DMS79 (cell line): ENCODE results near the gene ADTRP.

Source experiments
- DNase-seq: peaks from one replicate; lab custom pipeline; 2025; lab: John Stamatoyannopoulos, UW

The ADTRP gene

DNA sequence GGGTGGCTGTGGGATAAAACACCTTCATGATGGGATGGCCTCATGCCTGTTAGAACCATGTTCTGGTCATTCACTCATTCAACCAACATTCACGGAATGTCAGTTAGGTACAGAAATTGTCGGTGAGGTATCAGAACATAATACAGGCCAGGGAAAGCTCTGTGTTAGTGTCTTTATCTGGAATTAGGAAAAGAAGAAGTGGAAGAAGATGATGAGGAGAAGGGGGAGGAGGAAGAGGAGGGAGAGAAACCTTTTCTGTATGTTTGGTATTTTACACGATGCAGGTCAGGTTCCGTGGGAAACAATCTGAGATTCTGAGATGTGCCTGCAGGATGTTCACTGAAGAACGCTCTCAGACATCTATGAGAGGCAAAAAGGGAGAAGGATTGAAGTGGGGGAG is 5.6 kb downstream of the ADTRP start:
- DNase-seq, result no peak

DNA sequence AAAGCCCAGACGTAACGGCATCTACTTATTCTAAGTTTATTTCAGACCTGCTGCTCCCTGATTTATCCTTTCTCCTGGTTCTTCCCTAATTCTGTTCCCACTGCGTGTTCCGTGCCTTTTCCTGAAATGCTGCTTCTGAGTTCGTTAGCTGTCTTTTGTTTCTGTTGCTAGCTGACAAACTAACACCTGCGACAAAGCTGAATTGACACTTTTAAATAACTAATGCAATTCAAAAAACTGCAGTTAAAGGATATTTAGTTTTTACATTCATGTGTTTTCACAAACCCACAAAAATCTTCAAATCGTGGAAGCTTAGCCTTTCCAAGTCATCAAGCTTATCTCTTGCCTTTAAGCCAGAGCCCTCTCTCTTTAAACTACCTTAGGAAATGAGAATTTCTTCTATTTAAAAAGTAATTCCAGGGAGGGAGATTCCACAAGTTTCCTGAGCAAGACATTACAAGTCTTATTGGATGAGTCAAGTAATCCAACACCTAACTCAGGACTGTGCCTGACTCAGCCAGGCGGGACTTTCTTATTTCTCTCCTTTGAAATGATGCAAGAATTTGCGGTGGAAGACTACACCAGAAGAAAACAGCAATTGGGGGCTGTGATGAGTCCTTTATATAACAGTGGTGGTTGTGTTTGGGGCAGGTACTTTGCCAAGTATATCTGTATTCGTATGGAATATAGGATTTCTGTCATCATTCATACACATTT is 6.3 kb downstream of the ADTRP start:
- DNase-seq, result no peak

DNA sequence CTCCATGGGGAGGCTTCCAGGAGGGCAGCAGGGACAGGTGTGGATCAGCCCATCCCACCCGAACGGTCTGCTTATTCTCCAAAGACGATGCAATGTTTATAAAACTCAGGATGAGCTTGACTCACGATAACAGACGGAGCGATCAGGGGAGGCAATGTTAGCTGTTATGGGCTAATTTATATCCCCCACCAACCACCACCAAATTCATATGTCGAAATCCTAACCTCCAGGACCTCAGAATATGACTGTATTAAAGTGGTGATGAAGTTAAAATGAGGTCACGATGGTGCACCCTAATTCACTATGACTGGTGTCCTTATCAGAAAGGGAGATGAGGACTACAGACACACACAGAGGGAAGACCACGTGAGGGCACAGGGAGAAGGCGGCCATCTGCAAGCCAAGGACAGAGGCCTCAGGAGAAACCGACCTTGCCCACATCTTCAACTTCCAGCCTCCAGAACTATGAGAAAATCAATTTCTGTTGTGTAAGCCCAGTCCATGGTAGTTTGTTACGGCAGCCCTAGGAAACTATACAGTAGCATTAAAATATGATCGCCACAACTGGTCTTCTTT is 7.0 kb downstream of the ADTRP start:
- DNase-seq, result no peak

DNA sequence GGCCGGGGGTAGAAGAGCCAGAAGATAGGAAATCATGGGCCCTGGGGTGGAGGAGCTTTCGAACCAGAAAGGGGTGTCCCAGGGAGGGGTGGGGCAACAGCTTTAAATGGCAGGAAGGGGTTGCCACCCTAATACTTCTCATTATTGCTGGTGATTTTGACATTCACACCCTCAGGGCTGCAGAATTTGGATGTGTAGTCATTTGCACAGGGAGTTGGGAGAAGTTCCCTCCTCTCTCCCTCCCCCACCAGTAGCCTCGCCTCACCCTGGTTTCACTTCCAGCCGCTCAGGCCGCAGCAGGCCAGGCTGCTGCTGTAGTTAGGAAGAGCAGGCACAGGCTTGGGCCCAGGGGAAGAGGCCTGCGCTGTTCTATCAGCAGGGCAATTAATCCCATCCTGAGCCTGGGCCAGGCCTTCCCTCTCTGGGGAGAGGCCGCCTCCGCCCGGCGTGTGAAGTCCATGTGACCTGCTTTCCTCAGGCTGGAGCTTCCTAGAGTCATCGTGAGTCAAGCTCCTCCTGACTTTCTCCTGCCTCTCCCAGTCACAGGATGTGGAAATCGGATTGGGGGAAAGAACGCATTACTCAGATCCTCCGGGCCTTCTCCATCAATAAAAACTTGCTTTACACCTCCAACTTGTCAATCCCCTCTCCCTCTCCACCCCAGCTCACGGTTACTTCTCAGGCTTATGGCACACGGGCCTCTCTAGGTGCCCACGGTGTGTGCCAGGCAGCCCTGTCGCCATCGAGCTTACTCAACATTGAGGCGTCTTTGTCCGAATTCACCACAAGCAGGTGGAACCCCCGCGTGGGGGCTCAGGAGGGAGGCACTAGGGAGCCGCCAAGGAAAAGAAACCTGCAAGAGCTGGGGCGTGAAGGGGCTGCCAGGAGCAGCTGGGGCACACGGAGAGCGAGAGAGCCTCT is 7.8 kb downstream of the ADTRP start:
- DNase-seq, result no peak

DNA sequence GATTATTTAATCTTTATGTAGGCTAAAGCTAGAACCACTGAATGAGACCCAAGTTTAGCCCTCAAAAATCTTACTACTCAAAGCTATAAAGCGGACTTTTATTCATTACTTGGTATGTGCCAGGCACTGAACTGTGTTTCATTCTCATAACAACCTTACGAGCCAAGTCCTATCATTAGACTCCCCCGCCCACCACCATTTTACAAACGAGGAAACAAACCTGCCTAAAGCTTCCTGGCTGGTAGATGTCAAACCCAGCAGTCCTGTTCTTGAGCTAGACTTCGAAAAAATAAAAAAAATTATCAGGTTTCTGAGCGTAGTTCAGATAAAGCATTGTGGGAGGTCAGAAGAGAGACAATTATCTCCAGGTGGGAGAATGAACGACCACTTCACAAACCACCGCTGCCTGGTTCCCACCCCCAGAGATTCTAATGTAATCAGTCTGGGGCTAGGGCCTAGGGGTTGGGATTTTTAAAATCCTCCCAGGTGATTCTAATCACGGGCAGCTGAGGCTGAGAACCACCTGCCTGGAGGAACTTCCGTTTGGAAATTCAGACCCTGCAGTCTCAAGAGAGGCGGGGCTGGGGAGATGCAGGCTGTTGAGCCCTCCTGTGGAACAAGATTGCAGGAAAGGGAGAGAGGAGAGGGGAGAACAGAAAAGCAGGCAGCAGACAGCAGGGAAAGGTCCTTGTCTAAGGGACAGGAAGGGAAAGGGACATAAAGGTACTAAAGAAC is 8.6 kb downstream of the ADTRP start:
- no peak for DNase-seq

DNA sequence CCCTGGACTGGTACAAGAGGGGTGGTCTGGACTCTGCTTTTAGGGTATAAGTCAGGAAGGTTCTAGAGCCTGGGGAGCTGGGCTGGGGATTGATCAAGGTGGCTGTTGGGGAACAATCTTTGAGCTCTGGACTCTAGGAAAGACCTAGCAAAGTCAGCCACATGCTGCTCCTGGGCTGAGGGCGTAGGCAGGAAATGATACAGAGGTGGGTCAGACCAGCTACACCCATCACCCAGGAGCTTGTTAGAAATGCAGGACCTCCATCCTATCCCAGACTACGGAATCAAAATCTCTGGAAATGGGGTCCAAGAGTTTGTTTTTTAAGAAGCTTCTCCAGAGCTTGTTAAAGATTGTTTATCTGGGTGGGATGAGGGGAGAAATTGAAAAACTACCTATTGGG is 9.4 kb downstream of the ADTRP start:
- DNase-seq, result no peak

DNA sequence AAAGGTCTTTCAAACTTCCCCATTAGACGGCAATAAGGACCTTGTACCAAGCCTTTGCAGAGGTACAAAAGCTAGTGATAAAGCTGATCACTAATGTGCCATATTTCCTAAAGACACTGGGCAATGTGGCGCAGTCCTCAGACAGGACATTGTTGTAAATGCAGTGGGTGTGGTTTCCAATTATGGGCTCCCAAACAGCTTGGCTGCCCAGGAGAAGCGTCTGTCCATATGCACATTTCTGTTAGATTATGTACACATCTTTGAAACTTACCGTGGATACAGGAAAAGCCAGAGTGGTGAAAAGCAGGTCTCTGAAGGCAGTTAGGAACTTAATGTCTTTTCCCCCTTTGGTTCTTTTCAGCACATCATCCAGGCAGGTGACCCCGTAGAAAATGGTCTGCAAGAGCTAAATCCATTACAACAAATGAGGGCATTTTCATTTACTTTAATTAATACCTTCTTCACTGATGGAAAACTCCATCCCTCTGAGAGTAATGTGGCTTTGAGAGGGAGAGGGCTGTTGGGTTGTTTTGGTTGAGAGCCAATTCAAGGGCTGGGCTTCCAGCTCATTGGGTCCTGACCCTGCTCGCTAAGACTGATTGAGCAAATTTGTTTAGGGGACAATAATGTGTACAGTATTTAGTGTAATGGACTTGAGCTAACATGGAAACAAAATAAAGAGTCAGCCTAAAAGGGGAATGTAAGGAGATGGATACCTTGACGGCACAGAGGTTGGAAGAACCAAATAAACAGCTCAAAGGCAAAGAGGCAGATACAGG is 10.4 kb downstream of the ADTRP start:
- DNase-seq, result no peak

DNA sequence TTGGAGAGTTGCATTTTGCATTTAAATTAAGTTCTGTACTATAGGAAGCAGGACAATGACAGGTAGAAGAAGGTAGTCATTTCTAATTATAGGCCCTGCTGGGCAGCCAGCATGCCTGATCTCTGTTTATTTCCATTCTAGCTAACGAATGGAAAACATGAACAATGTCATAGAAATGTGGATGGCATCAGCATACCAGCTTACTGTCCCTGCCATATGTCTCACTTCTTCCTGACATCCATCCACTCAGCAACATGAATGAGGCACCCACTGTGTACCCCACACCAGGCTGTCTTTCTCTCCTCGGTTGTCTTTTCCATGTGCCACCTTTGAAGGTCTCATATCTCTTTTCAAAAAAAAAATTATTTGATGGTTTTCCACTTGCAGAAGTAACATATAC is 11.1 kb downstream of the ADTRP start:
- DNase-seq, result no peak

DNA sequence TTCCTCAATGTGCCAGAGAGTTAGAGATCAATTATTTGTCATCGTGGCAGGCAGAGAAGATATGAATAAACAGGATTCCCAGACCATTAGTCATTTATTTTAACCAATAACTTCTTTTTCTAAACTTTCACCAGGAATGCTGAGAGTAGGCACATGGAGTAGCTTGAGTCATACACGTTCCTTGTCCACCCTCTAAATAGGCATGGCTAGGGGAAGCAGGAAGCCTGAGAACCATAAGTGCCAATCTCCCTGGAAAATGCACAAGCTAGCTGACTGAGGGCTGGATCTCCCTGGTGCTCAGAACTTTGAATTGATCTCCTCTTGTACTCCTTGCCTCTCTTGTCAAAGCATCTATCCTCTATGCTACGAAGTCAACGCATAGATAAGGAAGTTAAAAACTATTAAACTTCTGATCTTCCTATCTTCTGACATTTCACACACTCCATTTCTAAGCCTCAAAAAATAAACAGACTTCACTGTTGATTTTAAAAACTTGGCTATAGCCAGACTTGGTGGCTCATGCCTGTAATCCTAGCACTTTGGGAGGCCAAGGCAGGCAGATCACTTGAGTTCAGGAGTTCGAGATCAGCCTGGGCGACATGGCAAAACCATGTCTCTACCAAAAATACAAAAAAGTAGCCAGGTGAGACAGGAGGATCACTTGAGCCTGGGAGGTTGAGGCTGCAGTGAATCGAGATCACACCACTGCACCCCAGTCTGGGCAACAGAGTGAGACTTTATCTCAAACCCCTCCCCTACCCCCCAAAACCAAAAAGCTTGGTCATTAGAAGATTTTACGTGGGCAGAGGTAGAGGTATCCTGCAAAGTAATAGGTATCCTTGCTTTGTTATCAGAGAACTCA is 11.8 kb downstream of the ADTRP start:
- DNase-seq, result no peak

DNA sequence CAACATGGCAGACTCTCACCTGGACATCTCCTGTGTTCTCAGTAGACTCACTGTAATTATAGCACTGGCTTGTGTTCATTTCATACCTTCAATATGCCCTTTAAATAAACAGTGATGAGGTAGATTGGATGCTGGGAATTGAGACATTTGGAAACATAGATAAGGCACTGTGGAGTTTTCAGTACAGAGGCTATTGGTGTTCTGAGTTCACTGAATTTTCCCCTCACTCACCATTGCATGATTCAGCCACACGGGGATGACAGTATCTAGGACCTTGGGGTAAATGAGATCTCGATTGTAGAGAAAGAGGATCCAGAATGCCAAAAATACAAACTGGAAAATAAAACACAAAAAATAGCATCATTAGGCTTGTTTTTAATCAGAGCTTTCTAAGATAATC is 12.6 kb downstream of the ADTRP start:
- no peak for DNase-seq

DNA sequence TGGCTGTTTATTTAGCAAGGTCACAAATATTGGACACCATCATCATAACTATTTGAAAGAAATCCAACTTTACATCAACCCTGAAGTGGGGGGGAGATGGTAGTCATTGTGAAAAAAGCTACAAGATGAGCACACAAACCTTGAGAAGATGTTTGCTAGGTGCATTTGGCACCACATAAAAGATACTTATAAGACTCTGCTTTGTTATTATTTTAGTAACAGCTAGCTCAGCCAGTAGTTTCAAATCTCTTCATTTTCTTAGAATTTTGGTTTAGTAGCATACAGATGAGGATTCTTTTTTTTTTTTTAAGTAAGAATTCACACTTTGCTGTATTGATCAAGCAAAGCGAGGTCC is 14.4 kb downstream of the ADTRP start:
- no peak for DNase-seq

DNA sequence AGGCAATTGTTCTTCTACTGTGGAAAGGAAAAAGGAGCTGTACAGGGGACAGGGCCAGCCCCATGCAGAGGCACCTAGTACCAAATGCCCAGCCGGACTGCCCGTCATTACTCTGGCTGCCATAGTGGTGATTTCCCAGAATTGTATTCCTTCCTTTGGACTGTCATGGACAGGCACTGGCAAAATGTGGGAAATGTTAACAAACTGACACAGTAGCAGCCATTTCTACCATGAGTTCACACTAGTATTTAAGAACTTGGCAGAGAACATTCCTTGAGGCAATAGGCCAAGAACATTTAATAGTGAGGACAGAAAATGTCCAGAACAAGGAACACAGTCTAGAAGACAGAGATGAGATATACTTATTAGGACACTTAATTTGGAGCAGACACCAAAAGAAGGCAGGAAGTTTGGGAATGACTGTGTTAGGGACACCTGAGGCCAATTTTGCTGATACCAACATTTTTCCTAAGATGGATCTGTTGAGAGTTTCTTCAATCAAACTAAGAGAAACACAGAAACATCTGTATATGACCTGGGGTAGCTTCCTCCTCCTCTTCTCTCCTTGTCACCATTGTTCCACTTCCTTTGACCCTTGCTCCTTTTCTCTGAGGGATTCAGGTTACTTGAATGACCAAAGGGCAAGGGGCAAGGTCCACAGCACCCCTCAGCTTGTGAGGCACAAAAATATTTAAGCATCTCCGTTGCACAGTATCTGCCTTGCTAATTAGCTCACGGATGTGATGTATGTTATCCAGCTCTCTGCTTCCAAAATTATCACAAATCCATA is 14.9 kb downstream of the ADTRP start:
- DNase-seq, result no peak

DNA sequence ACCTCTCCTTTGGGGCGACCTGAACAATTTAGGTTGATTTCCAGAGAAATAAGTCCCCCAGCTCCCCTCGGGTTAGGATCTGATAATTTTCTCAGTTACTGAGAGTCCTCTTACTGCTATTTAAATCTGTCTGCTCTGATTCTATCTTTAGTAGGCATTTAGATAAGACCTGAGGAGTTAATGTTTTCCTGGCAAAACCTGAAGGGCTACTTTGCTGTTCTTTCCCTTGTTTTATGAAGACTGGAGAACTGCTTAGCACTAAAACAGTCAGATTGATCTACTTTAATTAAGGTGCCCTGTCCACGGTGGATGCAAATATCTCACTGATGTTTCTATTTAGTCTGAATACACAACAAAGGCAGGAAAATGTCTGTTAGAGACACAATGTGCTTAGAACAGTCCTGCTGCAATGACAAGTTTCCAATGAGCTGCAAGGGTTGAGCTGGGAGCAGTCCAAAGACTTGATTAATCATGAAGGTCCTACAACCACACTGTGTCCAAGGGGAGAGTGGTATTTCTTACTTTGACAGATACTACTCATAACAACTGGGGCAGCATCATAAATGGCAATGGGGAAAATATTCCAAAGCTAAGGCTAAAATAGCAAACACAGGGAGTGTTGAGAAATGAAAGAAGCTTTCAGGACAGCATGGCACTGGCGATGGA is 15.7 kb downstream of the ADTRP start:
- DNase-seq, result no peak

DNA sequence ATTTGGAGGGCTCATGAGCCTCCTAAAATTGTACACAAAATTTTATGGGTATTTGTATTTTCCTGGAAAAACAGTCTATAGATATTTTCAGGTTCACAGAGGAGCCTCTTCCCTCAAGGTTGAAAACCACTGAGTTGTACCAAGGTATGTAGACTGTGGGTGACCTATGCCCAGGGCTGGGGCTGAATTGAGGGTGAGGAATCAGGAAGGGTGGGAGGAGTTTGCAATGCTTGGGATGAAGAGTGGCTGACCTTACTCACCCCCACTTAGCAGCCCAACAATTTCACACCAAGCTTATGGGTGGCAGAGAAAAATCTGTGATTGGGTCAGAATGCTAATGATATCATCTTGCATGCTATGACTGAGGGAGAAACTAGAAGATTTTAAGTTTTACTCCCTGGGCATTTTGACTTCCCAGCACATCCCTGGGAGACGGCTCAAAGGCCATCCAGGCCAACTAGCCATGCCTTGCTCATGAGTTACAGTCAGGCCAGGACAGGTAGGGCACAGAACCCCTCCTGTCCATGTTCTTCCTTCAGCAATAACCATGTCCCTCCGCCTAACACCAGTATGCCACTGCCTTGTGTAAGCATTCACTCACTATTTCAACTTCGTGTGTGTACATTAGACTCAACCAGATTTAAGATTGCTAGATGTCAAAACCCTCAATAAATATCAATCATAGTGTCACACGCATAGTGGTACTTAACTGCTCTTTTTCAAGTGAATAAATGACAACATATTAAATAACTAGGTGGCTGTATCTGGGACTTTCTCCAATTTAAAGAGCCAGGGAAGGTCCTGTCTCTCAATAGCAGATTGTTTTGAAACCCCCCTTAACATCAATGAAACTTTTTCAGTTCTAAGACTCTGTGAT is 16.6 kb downstream of the ADTRP start:
- DNase-seq, result no peak

DNA sequence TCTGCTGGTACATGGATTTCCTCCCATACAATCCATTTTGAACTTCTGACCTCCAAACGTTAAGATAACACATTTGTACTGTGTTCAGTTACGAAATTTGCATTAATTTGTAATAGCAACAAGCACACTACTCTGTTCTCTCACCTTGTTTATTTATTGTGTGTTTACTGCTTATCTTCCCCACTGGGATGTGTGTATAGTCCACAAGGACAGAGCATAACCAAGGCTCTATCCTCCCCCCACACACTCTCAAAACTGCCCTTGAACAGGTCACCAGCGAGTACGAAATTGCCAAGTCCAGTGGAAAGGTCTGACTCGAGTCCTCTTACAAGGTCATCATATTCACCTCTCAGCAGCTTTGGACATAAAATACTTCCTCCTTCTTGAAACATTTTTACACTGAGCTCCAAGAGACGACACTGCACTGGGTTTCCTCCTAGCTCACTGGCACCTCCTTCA is 18.6 kb downstream of the ADTRP start:
- DNase-seq, result no peak

DNA sequence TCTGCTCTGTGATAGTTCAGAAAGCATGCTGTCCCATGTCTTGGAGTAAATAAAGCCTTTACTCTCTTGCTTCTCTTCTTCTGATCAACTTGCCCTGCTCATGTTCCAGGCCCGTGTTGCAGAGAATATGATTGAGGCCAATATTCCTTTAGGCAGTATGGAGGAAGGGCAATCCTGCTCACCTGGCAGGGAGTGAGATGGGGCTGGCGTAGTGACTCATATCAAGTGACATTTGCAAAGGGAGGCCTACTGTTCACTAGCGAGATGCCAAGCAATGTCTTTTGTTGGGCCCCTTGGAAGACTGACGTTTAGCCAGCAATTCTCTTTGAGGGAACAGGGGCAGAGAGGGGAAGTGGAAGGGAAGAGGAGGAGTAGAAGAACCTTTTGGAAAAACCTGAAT is 19.7 kb downstream of the ADTRP start:
- DNase-seq, result no peak

DNA sequence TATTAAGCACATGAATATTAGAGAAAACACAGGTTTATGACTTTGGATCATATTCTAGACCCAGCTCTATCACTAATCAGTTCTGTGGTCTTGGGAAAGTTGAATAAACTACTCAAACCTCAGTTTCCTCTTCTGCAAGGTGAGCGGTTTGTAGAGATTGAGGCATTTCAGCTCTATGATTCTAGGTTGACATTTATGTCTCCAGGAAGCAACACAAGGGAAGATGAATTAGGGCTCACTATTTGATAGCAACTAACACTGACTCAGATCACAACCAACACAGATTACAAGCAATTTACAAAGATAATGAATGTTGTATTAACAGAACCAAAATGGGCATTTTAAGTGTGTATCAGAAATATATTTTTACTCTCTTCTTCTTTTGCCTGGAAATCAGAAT is 21.9 kb downstream of the ADTRP start:
- no peak for DNase-seq

DNA sequence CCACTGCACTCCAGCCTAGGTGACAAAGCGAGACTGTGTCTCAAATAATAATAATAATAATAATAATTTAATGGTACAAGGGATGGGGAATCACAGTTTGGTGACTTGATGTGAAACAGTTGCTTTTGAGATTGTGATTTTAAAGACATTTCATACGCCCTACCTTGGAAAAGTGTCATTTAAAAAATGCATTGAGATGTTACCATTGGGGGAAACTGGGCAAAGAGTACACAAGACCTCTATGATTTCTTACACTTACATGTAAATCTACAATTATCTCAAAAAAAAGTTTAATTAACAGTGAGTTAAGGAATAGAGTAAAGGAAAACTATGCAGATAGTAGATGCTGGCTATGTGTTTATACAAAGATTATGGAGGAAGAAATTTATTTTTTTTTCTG is 22.3 kb downstream of the ADTRP start:
- DNase-seq, result no peak
